Inflammatory macrophage (primary cell): ENCODE results near the gene TMEM184B.

Source experiments
- DNase-seq, 2 donors: peaks; one replicate each; pipeline ENCODE4 v3.0.0-alpha.2; 2020 to 2022

TMEM184B gene

GRCh38 chr22:38223289-38223960, 49.4 kb downstream of the TMEM184B start:
- no peak for DNase-seq

- no peak for DNase-seq
Measured at GRCh38 chr22:38222797-38223119, 50.1 kb downstream of the TMEM184B start.

GRCh38 chr22:38221908-38222796, 50.7 kb downstream of the TMEM184B start:
- no peak for DNase-seq

GRCh38 chr22:38221407-38221806, 51.4 kb downstream of the TMEM184B start:
- DNase-seq = no peak

GRCh38 chr22:38220653-38221386, 52.0 kb downstream of the TMEM184B start:
- no peak for DNase-seq

GRCh38 chr22:38220163-38220562, 52.6 kb downstream of the TMEM184B start:
- DNase-seq = no peak

- no peak for DNase-seq
Measured at GRCh38 chr22:38219632-38220031, 53.2 kb downstream of the TMEM184B start.

- peak; percentile 68 to 95 for DNase-seq
Measured at GRCh38 chr22:38218661-38219622, 53.9 kb downstream of the TMEM184B start.

GRCh38 chr22:38215156-38216038, 57.4 kb downstream of the TMEM184B start:
- DNase-seq = peak; percentile 46 to 75

GRCh38 chr22:38214302-38215056, 58.3 kb downstream of the TMEM184B start:
- peak; percentile 53 to 83 for DNase-seq

- DNase-seq = peak; percentile 66 to 82
Measured at GRCh38 chr22:38213990-38214301, 58.9 kb downstream of the TMEM184B start.

GRCh38 chr22:38213319-38213989, 59.4 kb downstream of the TMEM184B start:
- DNase-seq = peak; percentile 93 to 95

GRCh38 chr22:38212442-38212841, 60.4 kb downstream of the TMEM184B start:
- no peak for DNase-seq

- DNase-seq = no peak
Measured at GRCh38 chr22:38211556-38211955, 61.3 kb downstream of the TMEM184B start.

- peak; percentile 45 to 70 for DNase-seq
Measured at GRCh38 chr22:38208551-38208968, 64.2 kb downstream of the TMEM184B start.

GRCh38 chr22:38207898-38208432, 64.8 kb downstream of the TMEM184B start:
- no peak for DNase-seq

GRCh38 chr22:38205261-38206128, 67.3 kb downstream of the TMEM184B start:
- peak in 1 of 2 donors; percentile 36 for DNase-seq

- peak in 1 of 2 donors; percentile 42 for DNase-seq
Measured at GRCh38 chr22:38204784-38205183, 68.0 kb downstream of the TMEM184B start.
